Thoracic aorta endothelial cell (primary cell): ENCODE results near the gene SPCS3. TPM values are rescaled to one million over a fixed set of nuclear protein-coding genes. Genes with fewer than 3 reads are reported as not detected.

Source experiments
- total RNA-seq: library from RNA; depleted of rRNA; stranded (reverse); fragments of >200 nt; gene quantifications from 2 replicates; pipeline ENCODE4 v1.2.3, GENCODE V29; 2012

Gene SPCS3
- 207 and 215 TPM in 2 replicates for total RNA-seq

DNA sequence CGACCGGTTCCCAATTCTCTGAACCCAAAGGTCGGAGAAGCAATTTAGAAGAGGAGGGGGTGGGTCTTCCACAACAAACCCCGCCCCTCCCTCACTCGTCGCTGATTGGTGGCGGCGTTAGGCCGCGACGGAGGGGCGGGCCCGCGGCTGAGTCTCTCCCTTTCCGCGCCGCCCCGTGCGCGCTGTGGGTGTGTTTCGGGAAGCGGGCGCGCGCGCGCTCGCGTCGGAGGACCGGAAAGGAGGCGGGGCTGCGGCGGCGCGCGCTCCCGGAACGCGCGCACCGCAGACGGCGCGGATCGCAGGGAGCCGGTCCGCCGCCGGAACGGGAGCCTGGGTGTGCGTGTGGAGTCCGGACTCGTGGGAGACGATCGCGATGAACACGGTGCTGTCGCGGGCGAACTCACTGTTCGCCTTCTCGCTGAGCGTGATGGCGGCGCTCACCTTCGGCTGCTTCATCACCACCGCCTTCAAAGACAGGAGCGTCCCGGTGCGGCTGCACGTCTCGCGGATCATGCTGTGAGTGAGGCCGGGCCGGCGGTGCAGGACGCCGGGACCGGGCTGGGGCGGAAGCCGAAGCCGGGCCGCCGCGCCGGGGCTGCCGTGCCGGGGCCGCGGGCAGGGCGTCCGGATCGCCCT, at the start of gene SPCS3:
Gene SPCS3, plus strand, starts transcription at position 263 of the 636 bp plus-strand sequence. Its CDS starts 111 bp downstream, at position 374.

Other genes with a start within 250 kb of the SPCS3 start
- gene SPATA4, start 124.4 kb upstream of the SPCS3 start, total RNA-seq = under 0.01 and 0.22 TPM in 2 replicates
- not detected in 2 replicates for gene ASB5, start 50.7 kb upstream of the SPCS3 start, total RNA-seq